GM23248 (cell line): ENCODE measurements around the gene SPDYC. TPM values are rescaled to one million over a fixed set of nuclear protein-coding genes. Genes with fewer than 3 reads are reported as not detected.

Experiments used
- DNase-seq: peaks from one replicate; pipeline ENCODE4 v3.0.0-alpha.2; 2015
- H2AFZ ChIP-seq: fragments of 200-600 bp; sonication (generic); 2 replicates; pipeline ENCODE4 v1.6.1; 2016; ENCODE audit warnings: antibody characterized with exemption
- H3F3A ChIP-seq: fragments of 200-600 bp; sonication (generic); 2 replicates; pipeline ENCODE4 v1.6.1; 2016; ENCODE audit warnings: mild to moderate bottlenecking, antibody characterized with exemption, mixed run types; ENCODE audit not compliant: insufficient read depth
- H3K27ac ChIP-seq: fragments of 200-600 bp; sonication (generic); 2 replicates; pipeline ENCODE4 v1.5.1; 2016; ENCODE audit warnings: mild to moderate bottlenecking
- H3K27me3 ChIP-seq: fragments of 200-600 bp; sonication (generic); replicated peaks from 2 replicates; pipeline ENCODE4 v1.6.1; 2016; ENCODE audit warnings: mild to moderate bottlenecking; ENCODE audit not compliant: insufficient read depth
- H3K36me3 ChIP-seq: fragments of 200-600 bp; sonication (generic); 2 replicates; pipeline ENCODE4 v1.6.1; 2016; ENCODE audit warnings: low read depth, mild to moderate bottlenecking
- H3K4me1 ChIP-seq: fragments of 200-600 bp; sonication (generic); 2 replicates; pipeline ENCODE4 v1.6.1; 2016; ENCODE audit warnings: mild to moderate bottlenecking; ENCODE audit not compliant: insufficient read depth
- H3K4me2 ChIP-seq: fragments of 200-600 bp; sonication (generic); one replicate; pipeline ENCODE4 v1.6.1; 2016; ENCODE audit warnings: mild to moderate bottlenecking; ENCODE audit not compliant: unreplicated experiment
- H3K4me3 ChIP-seq: fragments of 200-600 bp; sonication (generic); 2 replicates; pipeline ENCODE4 v1.5.1; 2016; ENCODE audit warnings: mild to moderate bottlenecking
- H3K79me2 ChIP-seq: fragments of 200-600 bp; sonication (generic); 2 replicates; pipeline ENCODE4 v1.6.1; 2016; ENCODE audit warnings: mild to moderate bottlenecking; ENCODE audit not compliant: insufficient read depth
- H3K9ac ChIP-seq: fragments of 200-600 bp; sonication (generic); 2 replicates; pipeline ENCODE4 v1.6.1; 2016; ENCODE audit warnings: mild to moderate bottlenecking
- H3K9me2 ChIP-seq: fragments of 200-600 bp; sonication (generic); 2 replicates; pipeline ENCODE4 v1.6.1; 2016; ENCODE audit warnings: mixed run types, mild to moderate bottlenecking, moderate library complexity; ENCODE audit not compliant: insufficient read depth
- H3K9me3 ChIP-seq: fragments of 200-600 bp; sonication (generic); one replicate; pipeline ENCODE4 v1.6.1; 2017; ENCODE audit warnings: low read depth
- H4K20me1 ChIP-seq: fragments of 200-600 bp; sonication (generic); 2 replicates; pipeline ENCODE4 v1.6.0; 2016; ENCODE audit not compliant: insufficient read depth
- EZH2 ChIP-seq: fragments of 200-600 bp; sonication (generic); IDR thresholded peaks from 2 replicates; pipeline ENCODE4 v1.6.1; 2018; ENCODE audit warnings: antibody characterized with exemption, mild to moderate bottlenecking; ENCODE audit not compliant: insufficient read depth, poor library complexity, severe bottlenecking
- EZH2phosphoT487 ChIP-seq: fragments of 200-600 bp; sonication (generic); IDR thresholded peaks from 2 replicates; pipeline ENCODE4 v1.6.1; 2018; ENCODE audit warnings: antibody characterized with exemption, moderate library complexity, mild to moderate bottlenecking, low read depth; ENCODE audit not compliant: insufficient read depth
- WGBS, 2 experiments: methylation state at CpG; one replicate each; pipeline ENCODE4 v1.1.6; 2015 to 2017; ENCODE audit warnings: low lambda C conversion rate in 2 of 2, low coverage in 1 of 2; ENCODE audit errors: missing lambda C conversion rate in 2 of 2; 5-methylcytosine and 5-hydroxymethylcytosine counted together
- in situ Hi-C: fragments of 300-500 bp; cut with MboI; formaldehyde crosslinking; loops from 2 replicates; pipeline ENCODE4 v1.15.0; 2020
- polyA plus RNA-seq: library from polyadenylated mRNA; unstranded; fragments of >200 nt; fragmentation: Nextera tagmentation; extraction: Ambion mirVana; gene quantifications from 2 replicates; pipeline ENCODE4 v1.2.1, GENCODE V29; 2016
- total RNA-seq: library from RNA; depleted of rRNA; stranded (reverse); fragments of >200 nt; shearing (Covaris generic); gene quantifications from 2 replicates; pipeline ENCODE4 v1.2.3, GENCODE V29; 2014

SPDYC gene
- total and polyA plus RNA-seq, 2 experiments from 2014 or later, result not detected

- no peak overlapping the region for H2AFZ ChIP-seq
- H3K4me2 ChIP-seq, result no peak overlapping the region
- H3K9me2 ChIP-seq, result no peaks in the 10 kb centered on the region
- H3K36me3 ChIP-seq, result peaks cover 3% of the 10 kb centered on the region; the same call in 1 of the 2 replicates
- H3K4me1 ChIP-seq, result no peaks in the 10 kb centered on the region
- no peaks in the 10 kb centered on the region for H3K79me2 ChIP-seq
- 63 to 69% methylated on average over 27 to 29 of the region's 29 CpGs for WGBS, 2 experiments
- no peak overlapping the region for H3K4me3 ChIP-seq
- TF ChIP-seq EZH2 (no peak), EZH2phosphoT487 (no peak)
- in situ Hi-C loops, result no loop called here
- H3K9me3 ChIP-seq, result no peaks in the 10 kb centered on the region
- no peak for DNase-seq
- H4K20me1 ChIP-seq, result no peaks in the 10 kb centered on the region
- no peaks in the 10 kb centered on the region for H3K27me3 ChIP-seq
- H3K9ac ChIP-seq, result no peak overlapping the region
- H3K27ac ChIP-seq, result no peak overlapping the region
- H3F3A ChIP-seq, result peaks cover 13% of the 10 kb centered on the region
These were observed 41.5 kb downstream of the SPDYC start for GRCh38 chr11:65211293-65212105.

GRCh38 chr11:65212226-65212801 lies 42.3 kb downstream of the SPDYC start:
- Histone ChIP-seq H3K27ac (no peak overlapping the region), H3K9me3 (no peaks in the 10 kb centered on the region), H3K9ac (no peak overlapping the region), H3K36me3 (peaks cover 3% of the 10 kb centered on the region; the same call in 1 of the 2 replicates), H3K4me1 (no peaks in the 10 kb centered on the region), H3K4me2 (no peak overlapping the region), H3K27me3 (no peaks in the 10 kb centered on the region), H3K9me2 (no peaks in the 10 kb centered on the region), H3F3A (peaks cover 13% of the 10 kb centered on the region), H4K20me1 (no peaks in the 10 kb centered on the region), H3K4me3 (no peak overlapping the region), H3K79me2 (no peaks in the 10 kb centered on the region), H2AFZ (no peak overlapping the region)
- TF ChIP-seq EZH2phosphoT487, result no peak
- WGBS, 2 experiments, result 75 to 78% methylated on average over 8 to 13 of the region's 13 CpGs
- no peak for DNase-seq
- in situ Hi-C loops, result no loop called here

GRCh38 chr11:65213322-65214211 lies 43.5 kb downstream of the SPDYC start:
- H4K20me1 ChIP-seq, result no peaks in the 10 kb centered on the region
- H3K36me3 ChIP-seq, result peaks cover 3% of the 10 kb centered on the region; the same call in 1 of the 2 replicates
- DNase-seq, result no peak
- no peak overlapping the region for H3K4me2 ChIP-seq
- H3K9ac ChIP-seq, result no peak overlapping the region
- H3K79me2 ChIP-seq, result no peaks in the 10 kb centered on the region
- in situ Hi-C loops, result no loop called here
- no peaks in the 10 kb centered on the region for H3K9me2 ChIP-seq
- H3K27me3 ChIP-seq, result no peaks in the 10 kb centered on the region
- no peaks in the 10 kb centered on the region for H3K4me1 ChIP-seq
- peaks cover 13% of the 10 kb centered on the region for H3F3A ChIP-seq
- TF ChIP-seq EZH2, result no peak
- TF ChIP-seq EZH2phosphoT487, result no peak
- H3K9me3 ChIP-seq, result no peaks in the 10 kb centered on the region
- no peak overlapping the region for H3K27ac ChIP-seq
- 52 to 54% methylated on average over 19 to 21 of the region's 26 CpGs for WGBS, 2 experiments
- no peak overlapping the region for H3K4me3 ChIP-seq
- no peak overlapping the region for H2AFZ ChIP-seq

GRCh38 chr11:65214212-65214845 lies 44.3 kb downstream of the SPDYC start:
- Histone ChIP-seq H3K27ac (no peak overlapping the region), H3K9me2 (no peaks in the 10 kb centered on the region), H3K4me1 (0 out of 2 replicates have a peak, but pooled peaks cover 2% of the 10 kb centered on the region), H3F3A (peaks cover 13% of the 10 kb centered on the region), H3K9ac (no peak overlapping the region), H3K4me3 (no peak overlapping the region), H2AFZ (no peak overlapping the region), H3K4me2 (no peak overlapping the region), H3K36me3 (peaks cover 3% of the 10 kb centered on the region; the same call in 1 of the 2 replicates), H3K27me3 (no peaks in the 10 kb centered on the region), H3K9me3 (no peaks in the 10 kb centered on the region), H4K20me1 (no peaks in the 10 kb centered on the region), H3K79me2 (no peaks in the 10 kb centered on the region)
- 78 to 81% methylated on average over 15 to 16 of the region's 16 CpGs for WGBS, 2 experiments
- DNase-seq, result no peak
- TF ChIP-seq EZH2phosphoT487, result no peak
- TF ChIP-seq EZH2, result no peak
- in situ Hi-C loops, result no loop called here
